ENCODE measurements around the gene SDC1.

GRCh38 chr2:20227894-20228505, 3.1 kb upstream of the SDC1 start:
- TF ChIP-seq, protein P1, sequence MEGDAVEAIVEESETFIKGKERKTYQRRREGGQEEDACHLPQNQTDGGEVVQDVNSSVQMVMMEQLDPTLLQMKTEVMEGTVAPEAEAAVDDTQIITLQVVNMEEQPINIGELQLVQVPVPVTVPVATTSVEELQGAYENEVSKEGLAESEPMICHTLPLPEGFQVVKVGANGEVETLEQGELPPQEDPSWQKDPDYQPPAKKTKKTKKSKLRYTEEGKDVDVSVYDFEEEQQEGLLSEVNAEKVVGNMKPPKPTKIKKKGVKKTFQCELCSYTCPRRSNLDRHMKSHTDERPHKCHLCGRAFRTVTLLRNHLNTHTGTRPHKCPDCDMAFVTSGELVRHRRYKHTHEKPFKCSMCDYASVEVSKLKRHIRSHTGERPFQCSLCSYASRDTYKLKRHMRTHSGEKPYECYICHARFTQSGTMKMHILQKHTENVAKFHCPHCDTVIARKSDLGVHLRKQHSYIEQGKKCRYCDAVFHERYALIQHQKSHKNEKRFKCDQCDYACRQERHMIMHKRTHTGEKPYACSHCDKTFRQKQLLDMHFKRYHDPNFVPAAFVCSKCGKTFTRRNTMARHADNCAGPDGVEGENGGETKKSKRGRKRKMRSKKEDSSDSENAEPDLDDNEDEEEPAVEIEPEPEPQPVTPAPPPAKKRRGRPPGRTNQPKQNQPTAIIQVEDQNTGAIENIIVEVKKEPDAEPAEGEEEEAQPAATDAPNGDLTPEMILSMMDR (IDR thresholded peaks at IDR 0.05; ENCODE audit: poor library complexity): no peak
- TF ChIP-seq EZH2 (IDR thresholded peaks at IDR 0.05; ENCODE audit: borderline replicate concordance) (no peak), EZH2phosphoT487 (IDR thresholded peaks at IDR 0.05; ENCODE audit: low read depth, severe bottlenecking, unreplicated experiment) (no peak)
